Endodermal cell (in vitro differentiated cells): ENCODE data around the gene MISP. TPM values are rescaled to one million over a fixed set of nuclear protein-coding genes. Genes with fewer than 3 reads are reported as not detected.

Source experiments
- DNase-seq: peaks from one replicate; pipeline ENCODE4 v3.0.0-alpha.2; 2017
- H3K27ac ChIP-seq: 2 replicates; pipeline ENCODE4 v1.5.1; 2013; ENCODE audit warnings: mild to moderate bottlenecking, low read depth, low read length, moderate library complexity
- H3K27me3 ChIP-seq: 2 replicates; pipeline ENCODE4 v1.6.1; 2013; ENCODE audit warnings: mild to moderate bottlenecking, low read length, moderate library complexity; ENCODE audit not compliant: insufficient read depth, control insufficient read depth, poor library complexity, severe bottlenecking
- H3K36me3 ChIP-seq: 2 replicates; pipeline ENCODE4 v1.7.0; 2013; ENCODE audit warnings: mild to moderate bottlenecking, low read length, moderate library complexity; ENCODE audit not compliant: control insufficient read depth, insufficient read depth
- H3K4me1 ChIP-seq: one replicate; pipeline ENCODE4 v1.7.0; 2013; ENCODE audit warnings: low read length; ENCODE audit not compliant: control insufficient read depth, insufficient read depth
- H3K4me3 ChIP-seq: 2 replicates; pipeline ENCODE4 v1.5.1; 2013; ENCODE audit warnings: mild to moderate bottlenecking, low read length, moderate library complexity
- H3K9ac ChIP-seq: 2 replicates; pipeline ENCODE4 v1.6.1; 2013; ENCODE audit warnings: mild to moderate bottlenecking, low read length, moderate library complexity; ENCODE audit not compliant: poor library complexity, severe bottlenecking; ENCODE audit errors: extremely low read depth
- H3K9me3 ChIP-seq: 2 replicates; pipeline ENCODE4 v1.6.1; 2013; ENCODE audit warnings: mild to moderate bottlenecking, low read length, moderate library complexity; ENCODE audit not compliant: control insufficient read depth
- H3K27ac Mint-ChIP-seq: 2 replicates; pipeline ENCODE4 v1.8.0; 2020; ENCODE audit warnings: mixed read lengths
- H3K27me3 Mint-ChIP-seq: 2 replicates; pipeline ENCODE4 v1.8.0; 2021; ENCODE audit warnings: mild to moderate bottlenecking, mixed read lengths; ENCODE audit not compliant: insufficient read depth
- H3K36me3 Mint-ChIP-seq: 2 replicates; pipeline ENCODE4 v1.8.0; 2020; ENCODE audit warnings: low read depth, mixed read lengths
- H3K4me1 Mint-ChIP-seq: 2 replicates; pipeline ENCODE4 v1.8.0; 2020; ENCODE audit warnings: mixed read lengths
- H3K4me3 Mint-ChIP-seq: 2 replicates; pipeline ENCODE4 v1.8.0; 2020; ENCODE audit warnings: mild to moderate bottlenecking, moderate library complexity, mixed read lengths
- H3K9me3 Mint-ChIP-seq: 2 replicates; pipeline ENCODE4 v1.8.0; 2020; ENCODE audit warnings: mild to moderate bottlenecking, mixed read lengths
- WGBS, 2 experiments: methylation state at CpG; one replicate each; pipeline versions ENCODE4 v1.1.5 to v1.1.7; 2013; ENCODE audit warnings: missing lambda C conversion rate in 2 of 2, mixed read lengths in 1 of 2; ENCODE audit not compliant: insufficient coverage in 1 of 2, insufficient read length in 1 of 2; 5-methylcytosine and 5-hydroxymethylcytosine counted together
- total RNA-seq, 2 donors: library from RNA; stranded (reverse); fragmentation: NEBNext Ultra II Directional in 1 of 2; extraction: Animal tissue kit (Norgen Biotek cat#: 25700) in 1 of 2; gene quantifications; 2 replicates in 1 of 2; 3 replicates in 1 of 2; pipeline ENCODE4 v1.2.1, GENCODE V29; 2021
- TF ChIP-seq, protein P1 (sequence below): fragments of 200-600 bp; sonication (generic); conservative IDR thresholded peaks from 2 replicates; pipeline ENCODE4 v1.5.0; 2021; ENCODE audit warnings: antibody characterized with exemption, mild to moderate bottlenecking

The MISP gene
- total RNA-seq, 2 donors from 2014 or later: 0.11 TPM; not detected in 1

DNA sequence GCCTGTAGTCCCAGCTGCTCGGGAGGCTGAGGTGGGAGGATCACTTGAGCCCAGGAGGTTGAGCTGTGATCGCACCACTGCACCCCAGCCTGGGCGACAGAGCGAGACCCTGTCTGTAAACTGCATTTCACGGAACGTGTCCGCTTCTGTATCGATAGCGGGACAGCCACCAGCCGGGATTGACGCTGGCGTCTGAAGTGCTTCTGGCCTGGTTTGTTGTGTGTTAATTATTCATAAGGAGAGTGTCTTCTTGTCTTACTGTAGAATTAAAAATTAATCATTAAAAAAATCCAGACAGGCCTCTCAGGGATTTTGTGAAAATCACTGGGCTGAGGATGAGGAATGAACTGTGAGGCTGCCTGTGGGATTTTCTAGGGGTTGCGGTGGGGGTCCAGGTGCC lies 16.2 kb upstream of the MISP start:
- H3K9me3 ChIP-seq: no peaks in the 10 kb centered on the region
- Mint-ChIP-seq H3K27me3 (no peaks in the 10 kb centered on the region), H3K27ac (no peak overlapping the region), H3K4me3 (no peak overlapping the region), H3K9me3 (no peaks in the 10 kb centered on the region), H3K4me1 (no peaks in the 10 kb centered on the region), H3K36me3 (peaks cover 12% of the 10 kb centered on the region)
- no peaks in the 10 kb centered on the region for H3K4me1 ChIP-seq
- H3K27me3 ChIP-seq: no peaks in the 10 kb centered on the region
- H3K4me3 ChIP-seq: no peak overlapping the region
- TF ChIP-seq, protein P1, sequence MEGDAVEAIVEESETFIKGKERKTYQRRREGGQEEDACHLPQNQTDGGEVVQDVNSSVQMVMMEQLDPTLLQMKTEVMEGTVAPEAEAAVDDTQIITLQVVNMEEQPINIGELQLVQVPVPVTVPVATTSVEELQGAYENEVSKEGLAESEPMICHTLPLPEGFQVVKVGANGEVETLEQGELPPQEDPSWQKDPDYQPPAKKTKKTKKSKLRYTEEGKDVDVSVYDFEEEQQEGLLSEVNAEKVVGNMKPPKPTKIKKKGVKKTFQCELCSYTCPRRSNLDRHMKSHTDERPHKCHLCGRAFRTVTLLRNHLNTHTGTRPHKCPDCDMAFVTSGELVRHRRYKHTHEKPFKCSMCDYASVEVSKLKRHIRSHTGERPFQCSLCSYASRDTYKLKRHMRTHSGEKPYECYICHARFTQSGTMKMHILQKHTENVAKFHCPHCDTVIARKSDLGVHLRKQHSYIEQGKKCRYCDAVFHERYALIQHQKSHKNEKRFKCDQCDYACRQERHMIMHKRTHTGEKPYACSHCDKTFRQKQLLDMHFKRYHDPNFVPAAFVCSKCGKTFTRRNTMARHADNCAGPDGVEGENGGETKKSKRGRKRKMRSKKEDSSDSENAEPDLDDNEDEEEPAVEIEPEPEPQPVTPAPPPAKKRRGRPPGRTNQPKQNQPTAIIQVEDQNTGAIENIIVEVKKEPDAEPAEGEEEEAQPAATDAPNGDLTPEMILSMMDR: no peak
- DNase-seq: no peak
- H3K9ac ChIP-seq: no peak overlapping the region
- no peak overlapping the region for H3K27ac ChIP-seq
- peaks cover 5% of the 10 kb centered on the region for H3K36me3 ChIP-seq
- WGBS, 2 experiments: 85 to 95% methylated on average over 2 to 13 of the region's 13 CpGs

DNA sequence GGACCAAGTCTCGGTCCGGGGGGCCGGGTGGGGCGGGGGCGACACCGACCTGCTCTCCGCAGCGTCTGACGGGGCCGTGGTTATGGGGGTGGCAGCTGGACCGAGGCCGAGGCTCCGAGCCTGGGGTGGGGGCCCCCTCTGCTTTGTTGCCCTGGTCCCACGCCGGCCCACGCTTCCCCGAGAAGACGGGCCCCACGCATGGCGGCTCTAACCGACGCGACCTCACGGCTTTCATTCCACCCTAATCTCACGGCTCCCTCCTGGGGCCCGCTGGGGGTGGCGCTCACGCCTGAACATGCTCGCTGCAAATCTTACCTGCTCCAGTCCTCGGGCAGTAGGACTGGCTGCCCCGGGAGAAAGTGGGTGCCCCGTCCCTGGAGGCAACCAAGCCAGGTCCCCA lies 14.8 kb upstream of the MISP start:
- Mint-ChIP-seq H3K4me1 (no peaks in the 10 kb centered on the region), H3K27me3 (no peaks in the 10 kb centered on the region), H3K4me3 (no peak overlapping the region), H3K9me3 (no peaks in the 10 kb centered on the region), H3K27ac (no peak overlapping the region), H3K36me3 (peaks cover 8% of the 10 kb centered on the region)
- Histone ChIP-seq H3K4me3 (no peak overlapping the region), H3K4me1 (no peaks in the 10 kb centered on the region), H3K9me3 (no peaks in the 10 kb centered on the region), H3K36me3 (peaks cover 5% of the 10 kb centered on the region), H3K27ac (no peak overlapping the region), H3K9ac (no peak overlapping the region), H3K27me3 (no peaks in the 10 kb centered on the region)
- TF ChIP-seq, protein P1: no peak
- DNase-seq: no peak
- 91% methylated on average over 25 to 32 of the region's 32 CpGs for WGBS, 2 experiments

DNA sequence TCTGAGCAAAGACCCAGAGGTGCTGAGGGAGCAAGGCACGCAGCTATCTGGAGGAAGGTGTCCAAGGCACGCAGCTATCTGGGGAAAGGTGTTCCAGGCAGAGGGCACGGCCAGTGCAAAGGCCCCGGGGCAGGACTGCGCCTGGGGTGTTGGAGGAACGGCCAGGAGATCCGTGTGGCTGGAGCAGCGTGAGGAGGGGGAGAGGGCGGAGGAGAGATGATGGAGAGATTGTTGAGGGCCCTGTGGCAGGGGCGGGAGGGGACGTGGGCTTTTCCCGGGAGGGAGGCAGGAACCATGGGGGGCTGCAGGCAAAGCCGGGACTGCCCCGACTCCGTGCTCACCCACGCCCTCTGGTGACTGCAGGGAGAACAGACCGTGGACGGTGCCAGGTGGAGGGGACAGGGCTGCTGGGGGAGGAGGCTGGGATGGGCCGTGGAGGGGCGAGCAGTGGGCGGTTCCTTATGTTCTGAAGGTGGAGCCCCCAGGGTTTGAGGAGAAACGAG lies 13.3 kb upstream of the MISP start:
- no peaks in the 10 kb centered on the region for H3K27me3 ChIP-seq

More for the DNA sequence above, 13.3 kb upstream of the MISP start:
- Histone ChIP-seq H3K36me3 (no peaks in the 10 kb centered on the region), H3K27ac (no peak overlapping the region), H3K9ac (no peak overlapping the region), H3K4me3 (no peak overlapping the region), H3K4me1 (no peaks in the 10 kb centered on the region), H3K9me3 (no peaks in the 10 kb centered on the region)
- H3K27me3 Mint-ChIP-seq: no peaks in the 10 kb centered on the region
- peaks cover 4% of the 10 kb centered on the region for H3K36me3 Mint-ChIP-seq
- H3K9me3 Mint-ChIP-seq: peaks cover 3% of the 10 kb centered on the region
- DNase-seq: peak; percentile 94
- TF ChIP-seq, protein P1: peak; percentile 73
- 59 to 66% methylated on average over 7 to 22 of the region's 22 CpGs for WGBS, 2 experiments
- H3K27ac Mint-ChIP-seq: no peak overlapping the region
- no peaks in the 10 kb centered on the region for H3K4me1 Mint-ChIP-seq
- H3K4me3 Mint-ChIP-seq: no peak overlapping the region
